Progenitor cell of endocrine pancreas (in vitro differentiated cells): ENCODE data around the gene CD63. TPM values are rescaled to one million over a fixed set of nuclear protein-coding genes. Genes with fewer than 3 reads are reported as not detected.

Source experiments
- DNase-seq: peaks from one replicate; pipeline ENCODE4 v3.0.0; 2021; ENCODE audit warnings: low spot score; ENCODE audit not compliant: unreplicated experiment
- H3K27ac Mint-ChIP-seq: 2 replicates; pipeline ENCODE4 v1.8.0; 2021; ENCODE audit warnings: mild to moderate bottlenecking, moderate library complexity, mixed read lengths
- H3K27me3 Mint-ChIP-seq: 2 replicates; pipeline ENCODE4 v1.8.0; 2021; ENCODE audit warnings: mixed read lengths
- H3K36me3 Mint-ChIP-seq: 2 replicates; pipeline ENCODE4 v1.8.0; 2022; ENCODE audit warnings: mixed read lengths; ENCODE audit not compliant: insufficient read depth
- H3K4me1 Mint-ChIP-seq: 2 replicates; pipeline ENCODE4 v1.8.0; 2021; ENCODE audit warnings: low read depth, mixed read lengths
- H3K4me3 Mint-ChIP-seq: 2 replicates; pipeline ENCODE4 v1.8.0; 2021; ENCODE audit warnings: low read depth, mild to moderate bottlenecking, moderate library complexity, mixed read lengths
- H3K9me3 Mint-ChIP-seq: 2 replicates; pipeline ENCODE4 v1.8.0; 2021; ENCODE audit warnings: low read depth, mixed read lengths
- CTCF ChIP-seq: fragments of 200-600 bp; sonication (generic); IDR thresholded peaks from one replicate; pipeline ENCODE4 v1.5.0; 2021; ENCODE audit warnings: antibody characterized with exemption, mild to moderate bottlenecking; ENCODE audit not compliant: unreplicated experiment
- total RNA-seq: library from RNA; stranded (reverse); gene quantifications from 2 replicates; pipeline ENCODE4 v1.2.1, GENCODE V29; 2021

Gene CD63
- total RNA-seq, 1 donor from 2014 or later = 407 TPM

- peaks cover 23% of the 10 kb centered on the region for H3K27me3 Mint-ChIP-seq
- H3K27ac Mint-ChIP-seq = peak within 1 kb of the TSS; percentile 98
- peak; percentile 94 for DNase-seq
- peaks cover 15% of the 10 kb centered on the region for H3K4me1 Mint-ChIP-seq
- no peaks in the 10 kb centered on the region for H3K9me3 Mint-ChIP-seq
- peaks cover 2% of the 10 kb centered on the region for H3K36me3 Mint-ChIP-seq
- H3K4me3 Mint-ChIP-seq = peak within 1 kb of the TSS; percentile 90
- TF ChIP-seq CTCF = no peak
These were observed 12.8 kb downstream of the CD63 start, which contains the start of gene BLOC1S1 for GRCh38 chr12:55715833-55716581. TSS of gene BLOC1S1 (plus strand) at chr12:55716046. CDS start at chr12:55716052, 6 bp downstream.

- Mint-ChIP-seq H3K27me3 (peaks cover 30% of the 10 kb centered on the region), H3K27ac (peak overlapping the region; percentile 98), H3K9me3 (no peaks in the 10 kb centered on the region), H3K36me3 (peaks cover 2% of the 10 kb centered on the region), H3K4me1 (peaks cover 15% of the 10 kb centered on the region), H3K4me3 (peak overlapping the region; percentile 90)
- no peak for TF ChIP-seq CTCF
- DNase-seq = no peak
These were observed 13.5 kb downstream of the CD63 start for GRCh38 chr12:55715169-55715764.

GRCh38 chr12:55713721-55714120 is 15.1 kb downstream of the CD63 start:
- peaks cover 46% of the 10 kb centered on the region for H3K27me3 Mint-ChIP-seq
- no peak for DNase-seq
- H3K27ac Mint-ChIP-seq = no peak overlapping the region
- no peaks in the 10 kb centered on the region for H3K9me3 Mint-ChIP-seq
- peaks cover 15% of the 10 kb centered on the region for H3K4me1 Mint-ChIP-seq
- TF ChIP-seq CTCF = no peak
- peaks cover 2% of the 10 kb centered on the region for H3K36me3 Mint-ChIP-seq
- no peak overlapping the region for H3K4me3 Mint-ChIP-seq

- peaks cover 55% of the 10 kb centered on the region for H3K27me3 Mint-ChIP-seq
These were observed 16.0 kb downstream of the CD63 start for GRCh38 chr12:55712700-55713415.

More at GRCh38 chr12:55712700-55713415, 16.0 kb downstream of the CD63 start:
- TF ChIP-seq CTCF = no peak
- peaks cover 2% of the 10 kb centered on the region for H3K36me3 Mint-ChIP-seq
- DNase-seq = no peak
- no peaks in the 10 kb centered on the region for H3K9me3 Mint-ChIP-seq
- no peak overlapping the region for H3K4me3 Mint-ChIP-seq
- H3K4me1 Mint-ChIP-seq = peaks cover 13% of the 10 kb centered on the region
- no peak overlapping the region for H3K27ac Mint-ChIP-seq
